Fibroblast of mammary gland (primary cell): ENCODE measurements around the gene EBF3.

ENCODE experiments used
- DNase-seq: peaks from one replicate; pipeline ENCODE4 v3.0.0-alpha.2; 2010; ENCODE audit warnings: low read depth
- H3K4me3 ChIP-seq: 2 replicates; pipeline ENCODE4 v1.5.1; 2011; ENCODE audit warnings: low read depth, mild to moderate bottlenecking, low read length, moderate library complexity; ENCODE audit not compliant: control insufficient read depth
- TF ChIP-seq, protein P1 (sequence below): conservative IDR thresholded peaks from 2 replicates; pipeline ENCODE4 v1.5.1; 2011; ENCODE audit warnings: low read depth, low read length, inconsistent platforms; ENCODE audit not compliant: control insufficient read depth, insufficient read depth

The EBF3 gene

DNA sequence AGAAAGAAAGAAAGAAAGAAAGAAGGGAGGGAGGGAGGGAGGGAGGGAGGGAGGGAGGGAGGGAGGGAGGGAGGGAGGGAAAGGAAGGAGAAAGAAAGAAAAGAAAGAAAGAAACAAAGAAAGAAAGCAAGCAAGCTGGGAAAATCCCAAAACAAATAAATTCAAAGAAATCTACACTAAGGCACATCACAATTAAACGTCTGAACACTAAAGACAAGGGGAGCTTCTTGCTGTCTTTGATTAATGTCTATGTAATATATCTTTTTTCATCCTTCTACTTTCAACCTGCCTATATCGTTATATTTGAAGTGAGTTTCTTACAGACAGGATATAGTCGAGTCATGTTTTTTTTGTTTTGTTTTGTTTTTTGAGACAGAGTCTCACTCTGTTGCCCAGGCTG lies 28.3 kb upstream of the EBF3 start:
- no peak overlapping the region for H3K4me3 ChIP-seq
- DNase-seq = no peak
- TF ChIP-seq, protein P1, sequence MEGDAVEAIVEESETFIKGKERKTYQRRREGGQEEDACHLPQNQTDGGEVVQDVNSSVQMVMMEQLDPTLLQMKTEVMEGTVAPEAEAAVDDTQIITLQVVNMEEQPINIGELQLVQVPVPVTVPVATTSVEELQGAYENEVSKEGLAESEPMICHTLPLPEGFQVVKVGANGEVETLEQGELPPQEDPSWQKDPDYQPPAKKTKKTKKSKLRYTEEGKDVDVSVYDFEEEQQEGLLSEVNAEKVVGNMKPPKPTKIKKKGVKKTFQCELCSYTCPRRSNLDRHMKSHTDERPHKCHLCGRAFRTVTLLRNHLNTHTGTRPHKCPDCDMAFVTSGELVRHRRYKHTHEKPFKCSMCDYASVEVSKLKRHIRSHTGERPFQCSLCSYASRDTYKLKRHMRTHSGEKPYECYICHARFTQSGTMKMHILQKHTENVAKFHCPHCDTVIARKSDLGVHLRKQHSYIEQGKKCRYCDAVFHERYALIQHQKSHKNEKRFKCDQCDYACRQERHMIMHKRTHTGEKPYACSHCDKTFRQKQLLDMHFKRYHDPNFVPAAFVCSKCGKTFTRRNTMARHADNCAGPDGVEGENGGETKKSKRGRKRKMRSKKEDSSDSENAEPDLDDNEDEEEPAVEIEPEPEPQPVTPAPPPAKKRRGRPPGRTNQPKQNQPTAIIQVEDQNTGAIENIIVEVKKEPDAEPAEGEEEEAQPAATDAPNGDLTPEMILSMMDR = no peak

- no peak for DNase-seq
- TF ChIP-seq, protein P1 = no peak
- H3K4me3 ChIP-seq = no peak overlapping the region
Measured at GRCh38 chr10:129982825-129983224, 18.8 kb upstream of the EBF3 start.

DNA sequence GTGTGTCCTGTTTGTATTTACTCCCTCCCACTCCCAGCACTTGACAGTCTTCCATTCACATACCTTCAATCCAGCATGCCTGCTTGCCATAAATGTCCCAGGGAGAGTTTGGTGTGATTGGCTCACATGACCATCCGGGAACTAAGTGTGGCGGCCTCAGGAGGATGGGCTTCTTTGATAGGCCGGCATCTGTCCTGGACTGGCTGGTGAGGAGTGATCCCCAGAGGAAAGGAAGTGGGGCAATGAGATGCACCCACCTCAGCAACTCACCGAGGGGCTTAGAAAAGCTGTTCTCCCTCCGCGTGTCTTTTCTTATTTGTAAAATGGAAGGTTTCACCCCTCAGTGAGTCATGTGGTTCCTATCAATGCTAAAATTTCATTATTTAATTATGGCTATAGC lies 14.9 kb upstream of the EBF3 start:
- H3K4me3 ChIP-seq = no peak overlapping the region
- DNase-seq = no peak
- TF ChIP-seq, protein P1 = no peak

DNA sequence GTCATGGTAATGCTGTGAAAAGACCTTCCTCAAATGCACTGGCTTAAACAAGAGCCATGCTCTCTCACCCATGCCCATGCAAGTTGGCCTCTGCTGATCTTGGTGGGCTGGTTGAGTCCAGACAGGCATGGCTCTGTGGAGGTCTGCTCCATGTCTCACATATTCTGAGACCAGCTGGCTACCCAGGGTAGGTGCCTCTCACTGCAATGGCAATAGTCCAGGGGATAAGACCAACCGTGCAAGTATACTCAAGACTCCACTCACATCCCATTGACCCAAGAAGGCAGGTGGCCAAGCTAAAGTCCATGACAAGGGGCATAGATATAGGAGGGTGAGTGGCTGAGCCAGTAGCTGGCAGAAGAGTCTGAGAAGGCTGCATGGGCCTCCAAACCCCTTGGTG lies 14.2 kb upstream of the EBF3 start:
- H3K4me3 ChIP-seq = no peak overlapping the region
- no peak for DNase-seq
- TF ChIP-seq, protein P1 = no peak

DNA sequence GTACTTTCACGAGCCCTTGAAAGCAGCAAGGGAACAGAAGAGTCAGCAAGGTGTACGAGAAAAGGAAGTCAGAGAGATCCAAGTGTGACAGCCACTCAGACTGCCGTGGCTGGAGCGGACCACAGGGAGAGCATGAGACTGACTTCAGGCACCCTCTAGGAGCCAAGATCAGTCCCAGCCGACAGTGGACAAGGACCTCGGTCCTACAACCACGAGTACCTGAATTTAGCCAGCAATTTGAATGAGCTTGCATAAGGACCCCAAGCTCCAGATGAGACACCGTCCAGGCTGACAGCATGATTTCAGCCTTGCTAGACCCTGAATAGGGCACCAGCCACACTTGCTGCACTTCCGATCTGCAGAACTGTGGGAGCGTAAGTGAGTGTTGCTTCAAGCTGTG lies 13.7 kb upstream of the EBF3 start:
- H3K4me3 ChIP-seq = no peak overlapping the region
- DNase-seq = no peak
- TF ChIP-seq, protein P1 = no peak

GRCh38 chr10:129973674-129974059 lies 9.6 kb upstream of the EBF3 start:
- no peak overlapping the region for H3K4me3 ChIP-seq
- DNase-seq = no peak
- TF ChIP-seq, protein P1 = no peak

GRCh38 chr10:129972966-129973673 lies 9.0 kb upstream of the EBF3 start:
- no peak overlapping the region for H3K4me3 ChIP-seq
- TF ChIP-seq, protein P1 = no peak

More at GRCh38 chr10:129972966-129973673, 9.0 kb upstream of the EBF3 start:
- no peak for DNase-seq
